Subcutaneous adipose tissue (tissue), 4 donors: ENCODE measurements around the gene ERC2. TPM values are rescaled to one million over a fixed set of nuclear protein-coding genes. Genes with fewer than 3 reads are reported as not detected.

Experiments
- CTCF ChIP-seq: fragments of 450-650 bp; IDR thresholded peaks from one replicate; pipeline ENCODE4 v1.5.1; 2016; ENCODE audit warnings: low read depth, mild to moderate bottlenecking, control low read depth, antibody characterized with exemption, moderate library complexity
- total RNA-seq, 4 donors: library from RNA; depleted of rRNA; stranded (reverse); fragments of >200 nt; gene quantifications; one replicate each; pipeline ENCODE4 v1.1.0, GENCODE V29; 2016

ERC2 gene
- total RNA-seq, 4 donors from 2014 or later, result 1.1 TPM; not detected in 3

DNA sequence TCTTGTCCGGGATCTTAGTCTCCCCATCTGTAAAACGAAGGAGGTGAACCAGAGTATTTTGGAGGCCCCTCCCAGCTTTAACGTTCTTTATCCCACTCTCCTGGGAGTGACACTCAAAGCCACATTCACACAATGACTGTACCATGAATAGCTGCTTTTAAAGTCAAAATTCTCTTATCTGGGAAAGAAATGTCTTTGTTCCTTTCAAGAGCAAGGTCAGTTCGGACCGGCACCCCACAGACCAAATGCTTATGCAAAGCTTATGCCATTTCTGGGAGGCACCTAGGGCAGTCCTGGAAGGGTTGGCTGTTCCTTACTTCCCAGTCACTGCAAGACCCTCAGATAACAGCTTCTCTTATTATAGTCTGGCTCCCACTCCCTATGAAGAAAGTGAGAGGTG, 927.7 kb downstream of the ERC2 start:
- TF ChIP-seq CTCF, result no peak

DNA sequence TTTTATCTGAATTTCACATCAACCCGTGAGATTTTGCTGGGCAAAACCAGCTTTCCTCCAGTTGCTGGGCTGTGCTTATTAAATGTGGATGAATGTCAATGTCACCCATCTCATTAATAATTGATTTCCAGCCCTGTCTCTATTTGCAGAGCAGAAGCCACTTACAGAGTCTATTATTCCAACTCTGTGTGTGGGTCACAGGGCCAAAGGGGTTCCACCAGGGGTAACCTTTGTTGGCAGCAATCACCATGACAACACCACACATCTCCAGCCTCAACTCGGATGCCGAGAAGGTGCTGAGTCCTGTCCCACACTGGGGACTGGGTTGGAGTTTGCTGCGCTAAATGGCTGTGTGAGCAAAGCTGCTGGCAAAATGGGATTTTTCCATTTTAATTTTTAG, 930.1 kb downstream of the ERC2 start:
- no peak for TF ChIP-seq CTCF

- no peak for TF ChIP-seq CTCF
Measured at GRCh38 chr3:55537563-55537962, 930.7 kb downstream of the ERC2 start.

- no peak for TF ChIP-seq CTCF
Measured at GRCh38 chr3:55537129-55537528, 931.1 kb downstream of the ERC2 start.

DNA sequence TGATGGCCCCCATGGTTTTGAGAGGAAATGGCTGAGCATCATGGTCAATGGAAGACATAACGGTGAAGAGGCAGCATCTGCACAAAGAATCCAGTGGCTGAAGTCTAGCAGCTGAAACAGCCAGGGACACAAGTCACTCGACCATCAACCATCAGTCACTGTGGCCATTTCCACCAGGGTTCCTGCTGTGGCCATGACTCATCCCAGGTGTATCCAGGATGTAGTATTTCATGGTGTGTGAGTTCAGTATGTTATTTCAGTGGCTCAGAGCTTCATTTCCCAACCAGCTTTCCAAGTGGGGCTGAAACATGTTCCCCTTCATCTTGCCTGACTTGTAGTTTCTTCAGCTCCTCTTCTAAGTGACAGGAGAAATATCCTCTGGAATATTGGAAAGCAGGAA, 933.4 kb downstream of the ERC2 start:
- no peak for TF ChIP-seq CTCF

- no peak for TF ChIP-seq CTCF
Measured at GRCh38 chr3:55532806-55533205, 935.5 kb downstream of the ERC2 start.

GRCh38 chr3:55531321-55531720, 936.9 kb downstream of the ERC2 start:
- TF ChIP-seq CTCF, result no peak
